Hepatocyte (in vitro differentiated cells): ENCODE data around the gene FOLR1. TPM values are rescaled to one million over a fixed set of nuclear protein-coding genes. Genes with fewer than 3 reads are reported as not detected.
"Not testable (repeated sequence)": the region's sequence is repeated elsewhere in the genome, so short reads cannot be mapped to it uniquely, and the experiment has no call there.

Experiments
- DNase-seq: peaks from one replicate; pipeline ENCODE4 v3.0.0-alpha.2; 2016; ENCODE audit warnings: low spot score
- H2AFZ ChIP-seq: fragments of 200-600 bp; sonication (generic); 2 replicates; pipeline ENCODE4 v1.6.0; 2016; ENCODE audit warnings: antibody characterized with exemption, mild to moderate bottlenecking
- H3K27ac ChIP-seq: fragments of 200-600 bp; sonication (generic); 2 replicates; pipeline ENCODE4 v1.5.1; 2016; ENCODE audit warnings: mild to moderate bottlenecking
- H3K27me3 ChIP-seq: fragments of 200-600 bp; sonication (generic); 2 replicates; pipeline ENCODE4 v1.6.1; 2016
- H3K36me3 ChIP-seq: fragments of 200-600 bp; sonication (generic); replicated peaks from 2 replicates; pipeline ENCODE4 v1.5.1; 2016; ENCODE audit warnings: low read depth; ENCODE audit not compliant: insufficient read depth
- H3K4me1 ChIP-seq: fragments of 200-600 bp; sonication (generic); 2 replicates; pipeline ENCODE4 v1.5.1; 2016; ENCODE audit warnings: mild to moderate bottlenecking, moderate library complexity; ENCODE audit not compliant: insufficient read depth
- H3K4me2 ChIP-seq: fragments of 200-600 bp; sonication (generic); 2 replicates; pipeline ENCODE4 v1.6.0; 2016
- H3K4me3 ChIP-seq: fragments of 200-600 bp; sonication (generic); 2 replicates; pipeline ENCODE4 v1.5.1; 2016; ENCODE audit warnings: mild to moderate bottlenecking
- H3K79me2 ChIP-seq: fragments of 200-600 bp; sonication (generic); 2 replicates; pipeline ENCODE4 v1.6.0; 2017; ENCODE audit warnings: mild to moderate bottlenecking
- H3K9me2 ChIP-seq: fragments of 200-600 bp; sonication (generic); replicated peaks from 2 replicates; pipeline ENCODE4 v1.6.0; 2017; ENCODE audit warnings: mild to moderate bottlenecking; ENCODE audit not compliant: insufficient read depth
- H3K9me3 ChIP-seq: fragments of 200-600 bp; sonication (generic); 2 replicates; pipeline ENCODE4 v1.5.1; 2016; ENCODE audit warnings: low read depth, mild to moderate bottlenecking
- H4K20me1 ChIP-seq: fragments of 200-600 bp; sonication (generic); 2 replicates; pipeline ENCODE4 v1.6.0; 2016; ENCODE audit warnings: mild to moderate bottlenecking; ENCODE audit not compliant: insufficient read depth, poor library complexity, severe bottlenecking
- EZH2 ChIP-seq: fragments of 200-600 bp; sonication (generic); IDR thresholded peaks from 2 replicates; pipeline ENCODE4 v1.6.1; 2016; ENCODE audit warnings: antibody characterized with exemption, mild to moderate bottlenecking, borderline replicate concordance
- EZH2phosphoT487 ChIP-seq: fragments of 200-600 bp; sonication (generic); IDR thresholded peaks from one replicate; pipeline ENCODE4 v1.6.1; 2018; ENCODE audit warnings: antibody characterized with exemption, mild to moderate bottlenecking, low read depth, moderate library complexity; ENCODE audit not compliant: unreplicated experiment, severe bottlenecking
- WGBS: methylation state at CpG from one replicate; pipeline ENCODE4 v1.1.6; 2016; ENCODE audit warnings: low lambda C conversion rate; ENCODE audit errors: missing lambda C conversion rate; 5-methylcytosine and 5-hydroxymethylcytosine counted together
- polyA plus RNA-seq: library from polyadenylated mRNA; unstranded; fragments of >200 nt; fragmentation: Nextera tagmentation; extraction: Ambion mirVana; gene quantifications from 2 replicates; pipeline ENCODE4 v1.2.1, GENCODE V29; 2016
- total RNA-seq: library from RNA; depleted of rRNA; stranded (reverse); fragments of >200 nt; gene quantifications from 2 replicates; pipeline ENCODE4 v1.2.3, GENCODE V29; 2014
- TF ChIP-seq, protein P1 (sequence below): fragments of 200-600 bp; sonication (generic); IDR thresholded peaks from 2 replicates; pipeline ENCODE4 v1.5.1; 2016; ENCODE audit warnings: antibody characterized with exemption, mild to moderate bottlenecking; ENCODE audit not compliant: poor library complexity

FOLR1 gene
- total and polyA plus RNA-seq, 2 experiments from 2014 or later, result 13.4 to 19.9 TPM

DNA sequence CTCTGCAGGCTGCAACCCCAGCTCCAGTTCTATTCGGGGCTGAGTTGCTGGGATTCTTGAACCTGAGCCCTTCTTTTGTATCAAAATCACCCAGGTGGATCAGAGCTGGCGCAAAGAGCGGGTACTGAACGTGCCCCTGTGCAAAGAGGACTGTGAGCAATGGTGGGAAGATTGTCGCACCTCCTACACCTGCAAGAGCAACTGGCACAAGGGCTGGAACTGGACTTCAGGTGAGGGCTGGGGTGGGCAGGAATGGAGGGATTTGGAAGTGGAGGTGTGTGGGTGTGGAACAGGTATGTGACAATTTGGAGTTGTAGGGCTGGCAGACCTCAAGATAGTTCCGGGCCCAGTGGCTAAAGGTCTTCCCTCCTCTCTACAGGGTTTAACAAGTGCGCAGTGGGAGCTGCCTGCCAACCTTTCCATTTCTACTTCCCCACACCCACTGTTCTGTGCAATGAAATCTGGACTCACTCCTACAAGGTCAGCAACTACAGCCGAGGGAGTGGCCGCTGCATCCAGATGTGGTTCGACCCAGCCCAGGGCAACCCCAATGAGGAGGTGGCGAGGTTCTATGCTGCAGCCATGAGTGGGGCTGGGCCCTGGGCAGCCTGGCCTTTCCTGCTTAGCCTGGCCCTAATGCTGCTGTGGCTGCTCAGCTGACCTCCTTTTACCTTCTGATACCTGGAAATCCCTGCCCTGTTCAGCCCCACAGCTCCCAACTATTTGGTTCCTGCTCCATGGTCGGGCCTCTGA is 3.8 kb downstream of the FOLR1 start:
- Histone ChIP-seq H3K4me3 (no peak overlapping the region), H3K9me3 (no peaks in the 10 kb centered on the region), H3K27ac (no peak overlapping the region), H3K79me2 (no peaks in the 10 kb centered on the region), H3K4me2 (no peak overlapping the region), H2AFZ (no peak overlapping the region), H4K20me1 (no peaks in the 10 kb centered on the region), H3K4me1 (no peaks in the 10 kb centered on the region), H3K36me3 (no peaks in the 10 kb centered on the region), H3K9me2 (no peaks in the 10 kb centered on the region), H3K27me3 (no peaks in the 10 kb centered on the region)
- no peak for DNase-seq
- TF ChIP-seq EZH2 (no peak), EZH2phosphoT487 (no peak)
- TF ChIP-seq, protein P1, sequence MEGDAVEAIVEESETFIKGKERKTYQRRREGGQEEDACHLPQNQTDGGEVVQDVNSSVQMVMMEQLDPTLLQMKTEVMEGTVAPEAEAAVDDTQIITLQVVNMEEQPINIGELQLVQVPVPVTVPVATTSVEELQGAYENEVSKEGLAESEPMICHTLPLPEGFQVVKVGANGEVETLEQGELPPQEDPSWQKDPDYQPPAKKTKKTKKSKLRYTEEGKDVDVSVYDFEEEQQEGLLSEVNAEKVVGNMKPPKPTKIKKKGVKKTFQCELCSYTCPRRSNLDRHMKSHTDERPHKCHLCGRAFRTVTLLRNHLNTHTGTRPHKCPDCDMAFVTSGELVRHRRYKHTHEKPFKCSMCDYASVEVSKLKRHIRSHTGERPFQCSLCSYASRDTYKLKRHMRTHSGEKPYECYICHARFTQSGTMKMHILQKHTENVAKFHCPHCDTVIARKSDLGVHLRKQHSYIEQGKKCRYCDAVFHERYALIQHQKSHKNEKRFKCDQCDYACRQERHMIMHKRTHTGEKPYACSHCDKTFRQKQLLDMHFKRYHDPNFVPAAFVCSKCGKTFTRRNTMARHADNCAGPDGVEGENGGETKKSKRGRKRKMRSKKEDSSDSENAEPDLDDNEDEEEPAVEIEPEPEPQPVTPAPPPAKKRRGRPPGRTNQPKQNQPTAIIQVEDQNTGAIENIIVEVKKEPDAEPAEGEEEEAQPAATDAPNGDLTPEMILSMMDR, result no peak
- WGBS, result 89% methylated on average over 12 of the region's 12 CpGs

- not testable (repeated sequence) for H3K9me3 ChIP-seq, H2AFZ ChIP-seq, H3K9me2 ChIP-seq, DNase-seq, H3K27ac ChIP-seq, H3K36me3 ChIP-seq, H3K79me2 ChIP-seq, H3K27me3 ChIP-seq, H3K4me1 ChIP-seq, H3K4me2 ChIP-seq, H4K20me1 ChIP-seq, H3K4me3 ChIP-seq
- WGBS, result 97% methylated on average over 11 of the region's 43 CpGs
Observed at GRCh38 chr11:72201445-72201844, 9.5 kb downstream of the FOLR1 start.

- TF ChIP-seq EZH2phosphoT487, result no peak
- TF ChIP-seq, protein P1, result no peak
- no peak for TF ChIP-seq EZH2
- Histone ChIP-seq H2AFZ (no peak overlapping the region), H3K4me2 (no peak overlapping the region), H3K4me3 (no peak overlapping the region), H3K36me3 (no peaks in the 10 kb centered on the region), H3K27me3 (no peaks in the 10 kb centered on the region), H3K4me1 (no peaks in the 10 kb centered on the region), H3K9me2 (no peaks in the 10 kb centered on the region), H3K27ac (no peak overlapping the region), H3K9me3 (no peaks in the 10 kb centered on the region), H4K20me1 (no peaks in the 10 kb centered on the region), H3K79me2 (no peaks in the 10 kb centered on the region)
- no peak for DNase-seq
- 97% methylated on average over 6 of the region's 6 CpGs for WGBS
Observed at GRCh38 chr11:72202571-72202970, 10.6 kb downstream of the FOLR1 start.

- Histone ChIP-seq H3K9me3 (no peaks in the 10 kb centered on the region), H3K36me3 (no peaks in the 10 kb centered on the region), H3K27ac (no peak overlapping the region), H2AFZ (no peak overlapping the region), H4K20me1 (no peaks in the 10 kb centered on the region), H3K4me3 (no peak overlapping the region), H3K4me1 (no peaks in the 10 kb centered on the region), H3K9me2 (no peaks in the 10 kb centered on the region), H3K4me2 (no peak overlapping the region), H3K27me3 (no peaks in the 10 kb centered on the region), H3K79me2 (no peaks in the 10 kb centered on the region)
- no peak for DNase-seq
- 64% methylated on average over 2 of the region's 2 CpGs for WGBS
- TF ChIP-seq EZH2 (no peak), EZH2phosphoT487 (no peak)
- TF ChIP-seq, protein P1, result no peak
Observed at GRCh38 chr11:72203163-72203562, 11.2 kb downstream of the FOLR1 start.
